ENCODE data around the gene MRPL21.

Gene MRPL21

DNA sequence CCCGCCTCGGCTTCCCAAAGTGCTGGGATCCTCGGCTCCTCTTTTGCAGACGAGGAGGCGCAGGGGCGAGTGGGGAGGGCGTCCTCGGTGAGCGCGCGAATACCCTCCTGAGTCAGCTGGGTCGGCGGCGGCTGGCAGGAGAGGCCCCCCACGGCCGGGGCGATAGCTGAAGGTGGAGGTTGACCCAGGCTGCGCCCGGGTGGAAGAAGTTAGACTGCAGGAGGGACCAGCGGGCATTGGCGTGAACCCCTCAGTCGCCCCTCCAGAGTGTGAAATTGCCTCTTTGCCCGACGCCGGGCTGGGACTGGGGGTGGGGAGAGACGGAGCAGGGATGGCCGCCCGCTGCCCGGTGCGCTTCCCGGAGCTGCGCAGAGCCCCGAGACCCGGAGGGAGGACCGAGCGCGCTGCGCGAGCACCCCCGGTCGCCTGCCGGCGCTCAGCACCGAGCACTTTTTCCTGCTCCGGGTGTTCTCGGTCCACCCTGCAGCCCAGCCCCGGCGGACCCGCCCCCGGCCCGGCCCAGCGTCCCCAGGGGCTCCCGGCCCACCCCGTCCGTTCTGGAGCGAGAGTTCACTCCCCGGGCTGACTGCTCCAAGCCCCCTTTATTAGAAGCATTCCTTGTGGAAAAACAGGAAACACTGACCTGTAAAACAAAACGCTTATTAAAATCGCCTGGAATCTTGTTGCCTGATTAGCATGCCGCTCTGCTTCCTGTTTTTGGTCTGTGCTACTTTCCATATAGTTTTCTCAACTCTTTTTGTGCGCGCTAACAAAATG, 48.2 kb downstream of the MRPL21 start:
- peak overlapping the region; percentile 32 for H3K4me3 ChIP-seq (ENCODE audit: low read length)
- TF ChIP-seq, protein P1, sequence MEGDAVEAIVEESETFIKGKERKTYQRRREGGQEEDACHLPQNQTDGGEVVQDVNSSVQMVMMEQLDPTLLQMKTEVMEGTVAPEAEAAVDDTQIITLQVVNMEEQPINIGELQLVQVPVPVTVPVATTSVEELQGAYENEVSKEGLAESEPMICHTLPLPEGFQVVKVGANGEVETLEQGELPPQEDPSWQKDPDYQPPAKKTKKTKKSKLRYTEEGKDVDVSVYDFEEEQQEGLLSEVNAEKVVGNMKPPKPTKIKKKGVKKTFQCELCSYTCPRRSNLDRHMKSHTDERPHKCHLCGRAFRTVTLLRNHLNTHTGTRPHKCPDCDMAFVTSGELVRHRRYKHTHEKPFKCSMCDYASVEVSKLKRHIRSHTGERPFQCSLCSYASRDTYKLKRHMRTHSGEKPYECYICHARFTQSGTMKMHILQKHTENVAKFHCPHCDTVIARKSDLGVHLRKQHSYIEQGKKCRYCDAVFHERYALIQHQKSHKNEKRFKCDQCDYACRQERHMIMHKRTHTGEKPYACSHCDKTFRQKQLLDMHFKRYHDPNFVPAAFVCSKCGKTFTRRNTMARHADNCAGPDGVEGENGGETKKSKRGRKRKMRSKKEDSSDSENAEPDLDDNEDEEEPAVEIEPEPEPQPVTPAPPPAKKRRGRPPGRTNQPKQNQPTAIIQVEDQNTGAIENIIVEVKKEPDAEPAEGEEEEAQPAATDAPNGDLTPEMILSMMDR (conservative IDR thresholded peaks at IDR 0.05; ENCODE audit: low read depth, low read length) = no peak
- DNase-seq (ENCODE audit: low read depth) = no peak

DNA sequence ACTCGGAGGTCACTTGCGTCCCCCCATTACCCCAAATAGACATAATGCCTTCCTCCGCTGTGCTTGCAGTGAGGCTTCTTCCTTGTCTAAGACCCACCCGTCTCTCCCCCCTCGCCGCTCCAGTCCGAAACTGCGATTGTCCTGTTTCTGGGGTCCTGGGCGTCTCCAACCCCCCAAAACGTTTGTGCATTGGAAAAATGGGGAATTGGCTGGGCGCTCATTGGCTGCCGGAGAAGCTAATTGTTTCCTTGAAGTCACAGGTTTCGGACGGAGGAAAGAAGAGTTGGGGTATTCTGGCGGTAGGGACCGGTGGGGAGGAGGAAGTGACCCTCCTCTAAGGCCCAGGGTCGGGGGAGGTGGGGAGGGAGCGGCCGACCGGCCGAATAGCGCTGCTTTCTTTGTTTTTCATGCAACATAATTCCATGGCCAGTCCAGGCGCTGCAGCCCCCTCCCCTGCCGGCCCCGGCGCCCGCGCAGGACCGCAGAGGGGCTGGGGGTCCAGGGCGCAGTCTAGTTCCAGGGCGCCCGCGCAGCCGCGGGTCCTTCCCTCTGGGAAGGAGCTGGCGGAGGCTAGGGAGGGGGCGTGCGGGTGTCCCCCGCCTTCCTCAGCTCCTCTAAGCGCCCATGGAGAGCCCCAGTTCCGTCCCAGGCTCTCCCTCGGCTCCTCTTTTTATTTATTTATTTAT, 49.2 kb downstream of the MRPL21 start:
- TF ChIP-seq, protein P1 (conservative IDR thresholded peaks at IDR 0.05; ENCODE audit: low read depth, low read length) = no peak
- DNase-seq (ENCODE audit: low read depth) = no peak
- H3K4me3 ChIP-seq (ENCODE audit: low read length) = no peak overlapping the region

DNA sequence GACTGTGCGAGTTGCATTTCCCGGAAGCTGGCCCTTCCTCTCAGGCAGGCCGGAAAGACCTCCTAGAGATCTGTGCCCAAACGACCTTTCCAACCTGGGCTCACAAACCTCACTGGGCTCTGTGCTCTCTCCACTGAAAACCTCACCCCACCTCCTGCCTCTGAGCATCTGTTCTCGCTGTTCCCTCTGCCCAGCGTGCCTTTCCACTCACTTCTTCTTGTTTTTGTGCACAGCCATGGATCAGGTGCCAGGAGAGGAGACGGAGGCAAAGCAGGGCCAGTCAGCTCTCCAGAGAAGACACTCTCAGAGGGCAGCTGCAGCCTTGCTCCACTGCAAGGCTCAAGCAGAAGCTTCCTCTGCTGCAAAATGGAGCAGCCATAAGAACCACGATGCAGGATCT, 51.0 kb downstream of the MRPL21 start:
- TF ChIP-seq, protein P1 (conservative IDR thresholded peaks at IDR 0.05; ENCODE audit: low read depth, low read length) = no peak
- no peak for DNase-seq (ENCODE audit: low read depth)
- H3K4me3 ChIP-seq (ENCODE audit: low read length) = no peak overlapping the region

DNA sequence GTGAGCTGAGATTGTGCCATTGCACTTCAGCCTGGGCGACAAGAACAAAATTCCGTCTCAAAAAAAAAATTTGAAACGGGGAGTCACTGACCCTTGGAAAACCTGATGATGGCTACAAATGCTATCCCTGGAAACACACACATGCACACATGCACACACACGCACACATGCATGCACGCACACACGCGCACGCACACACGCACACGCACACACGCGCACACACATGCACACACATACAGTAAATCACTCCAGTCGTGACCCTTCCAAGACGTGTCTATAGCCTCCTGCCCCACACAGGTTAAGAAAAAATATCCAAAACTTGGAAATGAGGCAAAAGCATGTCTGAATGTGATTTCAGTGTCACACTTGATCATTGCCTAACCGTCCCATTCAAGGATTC, 55.2 kb downstream of the MRPL21 start:
- no peak for DNase-seq (ENCODE audit: low read depth)
- H3K4me3 ChIP-seq (ENCODE audit: low read length) = no peak overlapping the region
- TF ChIP-seq, protein P1 (conservative IDR thresholded peaks at IDR 0.05; ENCODE audit: low read depth, low read length) = no peak

DNA sequence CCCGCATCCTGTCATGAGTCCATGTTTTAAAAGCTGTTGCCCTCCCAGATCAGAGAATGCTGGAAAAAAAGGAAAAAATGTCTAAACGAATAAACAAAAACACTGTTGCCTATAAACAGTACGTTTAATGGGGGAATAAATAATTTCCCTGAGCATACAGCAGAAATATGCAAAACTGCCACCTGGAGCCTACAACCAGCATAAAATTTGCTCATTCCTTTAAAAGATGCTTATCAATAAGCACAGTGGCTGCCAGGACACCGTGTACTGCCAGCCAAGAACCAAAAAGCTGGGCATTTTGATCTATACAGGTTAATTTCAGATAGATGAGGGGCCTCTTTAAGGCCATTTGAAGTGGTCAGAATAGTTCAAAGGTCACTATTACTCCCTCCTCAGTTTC, 56.2 kb downstream of the MRPL21 start:
- TF ChIP-seq, protein P1 (conservative IDR thresholded peaks at IDR 0.05; ENCODE audit: low read depth, low read length) = no peak
- no peak for DNase-seq (ENCODE audit: low read depth)
- H3K4me3 ChIP-seq (ENCODE audit: low read length) = no peak overlapping the region

DNA sequence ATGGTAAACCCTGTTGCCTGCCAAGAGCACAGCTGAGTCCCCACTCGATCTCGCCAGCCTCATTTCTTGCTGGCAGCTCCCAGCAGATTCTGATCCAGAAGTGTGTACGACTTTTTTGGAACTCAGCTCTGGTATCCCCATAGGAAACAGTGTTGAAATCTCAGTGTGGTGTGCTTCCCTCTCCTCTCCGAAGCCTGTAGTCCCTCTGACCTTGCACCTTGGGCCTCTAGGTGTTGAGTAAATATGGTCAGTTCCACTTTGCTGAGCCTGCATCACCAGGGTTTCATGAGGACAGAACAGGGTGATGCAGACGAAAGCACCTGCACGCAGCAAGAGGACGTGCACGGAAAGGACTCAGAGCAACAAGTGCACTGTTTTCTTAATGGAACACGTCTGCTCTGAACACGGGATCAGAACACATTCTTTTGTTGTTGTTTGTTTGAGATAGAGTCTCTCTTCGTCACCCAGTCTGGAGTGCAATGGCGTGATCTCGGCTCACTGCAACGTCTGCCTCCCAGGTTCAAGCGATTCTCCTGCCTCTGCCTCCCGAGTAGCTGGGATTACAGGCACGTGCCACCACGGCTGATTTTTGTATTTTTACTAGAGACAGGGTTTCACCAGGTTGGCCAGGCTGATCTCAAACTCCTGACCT, 58.2 kb downstream of the MRPL21 start:
- TF ChIP-seq, protein P1 (conservative IDR thresholded peaks at IDR 0.05; ENCODE audit: low read depth, low read length) = no peak
- no peak overlapping the region for H3K4me3 ChIP-seq (ENCODE audit: low read length)
- no peak for DNase-seq (ENCODE audit: low read depth)
